GM18861 (cell line): ENCODE measurements around the gene ADH1B.
"Not testable (repeated sequence)": the region's sequence is repeated elsewhere in the genome, so short reads cannot be mapped to it uniquely, and the experiment has no call there.

Experiments
- ATAC-seq: cut with Tn5 transposase; IDR thresholded peaks from one replicate; pipeline ENCODE4 v1.9.1; 2021; ENCODE audit not compliant: unreplicated experiment

The ADH1B gene

GRCh38 chr4:99321241-99322191 lies at the start of gene ADH1B:
Gene ADH1B (minus strand): TSS chr4:99321401. CDS start chr4:99321331, 70 bp downstream.
- no peak for ATAC-seq

DNA sequence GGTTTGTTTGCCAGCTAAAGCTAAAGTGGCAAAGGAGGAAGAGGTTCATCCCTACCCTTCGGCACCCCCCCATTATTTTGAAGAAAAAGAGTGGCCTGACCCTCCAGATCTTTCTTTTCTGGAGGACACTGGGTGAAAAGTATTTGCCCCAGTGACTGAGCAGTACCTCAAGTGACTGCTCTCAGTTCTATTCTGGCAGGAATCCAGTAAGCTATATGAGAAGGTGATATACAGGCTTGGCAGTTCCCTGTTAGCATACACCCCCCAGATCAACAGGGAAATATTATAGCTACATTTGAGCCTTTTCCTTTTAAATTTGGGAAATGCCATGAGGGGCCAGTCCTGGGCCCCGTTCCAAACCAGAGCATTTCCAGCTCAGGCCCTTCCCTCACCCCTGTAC lies 46.6 kb upstream of the ADH1B start:
- not testable (repeated sequence) for ATAC-seq

- no peak for ATAC-seq
These were observed 45.3 kb upstream of the ADH1B start for GRCh38 chr4:99366491-99366890.

- no peak for ATAC-seq
These were observed 41.6 kb upstream of the ADH1B start for GRCh38 chr4:99362768-99363167.

- ATAC-seq: no peak
These were observed 40.7 kb upstream of the ADH1B start for GRCh38 chr4:99361899-99362275.

DNA sequence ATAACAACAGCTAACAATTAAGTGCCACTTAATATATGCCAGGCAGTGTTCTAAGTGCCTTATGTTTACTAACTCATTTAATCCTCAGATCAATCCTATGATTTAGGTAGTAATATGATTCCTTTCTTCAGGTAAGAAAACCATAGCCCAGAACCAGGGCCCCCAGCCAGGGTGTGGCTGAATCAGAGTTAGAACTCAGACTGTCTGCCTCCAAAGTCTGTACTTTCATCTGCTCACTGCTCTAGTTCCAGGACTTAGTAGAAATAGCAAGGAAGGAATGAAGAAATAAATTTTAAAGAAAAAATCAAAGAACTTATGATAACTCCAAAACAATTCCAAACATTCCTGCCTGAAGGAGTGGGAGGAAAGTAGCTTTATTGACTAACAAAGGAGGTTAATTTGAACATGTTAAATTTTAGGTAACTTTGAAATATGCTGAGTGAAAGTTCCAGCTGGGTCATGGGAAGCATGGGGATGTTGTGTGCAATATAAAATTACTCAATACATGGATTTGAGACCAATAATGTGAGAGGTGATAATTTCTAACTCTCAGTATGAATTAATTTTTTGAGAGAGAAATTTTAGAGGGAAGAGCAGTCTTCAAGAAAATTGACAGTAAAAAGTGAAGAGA lies 40.2 kb upstream of the ADH1B start:
- ATAC-seq: no peak

GRCh38 chr4:99359480-99360204 lies 38.4 kb upstream of the ADH1B start:
- no peak for ATAC-seq

DNA sequence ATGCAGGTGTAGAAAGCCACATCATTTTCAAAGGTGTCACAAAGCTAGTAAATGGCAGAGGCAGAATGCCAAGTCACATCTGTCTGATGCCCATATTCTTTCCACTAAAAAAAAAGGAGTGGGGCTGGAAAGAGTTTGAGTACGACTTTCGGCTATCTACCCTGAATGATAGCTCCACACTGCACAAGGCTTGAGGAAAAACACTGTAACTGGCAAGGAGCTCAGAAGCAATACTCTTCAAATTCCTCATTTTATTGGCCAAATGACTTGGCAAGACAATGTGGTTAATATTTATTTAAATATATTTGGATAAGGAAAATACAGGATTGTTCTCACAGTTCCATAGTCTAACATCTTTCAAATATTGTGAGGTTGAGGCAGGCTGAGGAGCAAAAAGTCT lies 36.7 kb upstream of the ADH1B start:
- ATAC-seq: no peak

GRCh38 chr4:99356992-99357391 lies 35.8 kb upstream of the ADH1B start:
- ATAC-seq: peak; percentile 92

DNA sequence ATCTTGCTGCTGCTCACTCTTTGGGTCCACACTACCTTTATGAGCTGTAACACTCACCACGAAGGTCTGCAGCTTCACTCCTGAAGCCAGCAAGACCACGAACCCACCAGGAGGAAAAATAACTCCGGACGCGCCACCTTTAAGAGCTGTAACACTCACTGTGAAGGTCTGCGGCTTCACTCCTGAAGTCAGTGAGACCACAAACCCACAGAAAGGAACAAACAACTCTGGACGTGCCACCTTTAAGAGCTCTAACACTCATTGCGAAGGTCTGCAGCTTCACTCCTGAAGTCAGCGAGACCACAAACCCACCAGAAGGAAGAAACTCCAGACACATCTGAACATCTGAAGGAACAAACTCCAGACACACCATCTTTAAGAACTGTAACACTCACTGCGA lies 34.9 kb upstream of the ADH1B start:
- ATAC-seq: not testable (repeated sequence)

DNA sequence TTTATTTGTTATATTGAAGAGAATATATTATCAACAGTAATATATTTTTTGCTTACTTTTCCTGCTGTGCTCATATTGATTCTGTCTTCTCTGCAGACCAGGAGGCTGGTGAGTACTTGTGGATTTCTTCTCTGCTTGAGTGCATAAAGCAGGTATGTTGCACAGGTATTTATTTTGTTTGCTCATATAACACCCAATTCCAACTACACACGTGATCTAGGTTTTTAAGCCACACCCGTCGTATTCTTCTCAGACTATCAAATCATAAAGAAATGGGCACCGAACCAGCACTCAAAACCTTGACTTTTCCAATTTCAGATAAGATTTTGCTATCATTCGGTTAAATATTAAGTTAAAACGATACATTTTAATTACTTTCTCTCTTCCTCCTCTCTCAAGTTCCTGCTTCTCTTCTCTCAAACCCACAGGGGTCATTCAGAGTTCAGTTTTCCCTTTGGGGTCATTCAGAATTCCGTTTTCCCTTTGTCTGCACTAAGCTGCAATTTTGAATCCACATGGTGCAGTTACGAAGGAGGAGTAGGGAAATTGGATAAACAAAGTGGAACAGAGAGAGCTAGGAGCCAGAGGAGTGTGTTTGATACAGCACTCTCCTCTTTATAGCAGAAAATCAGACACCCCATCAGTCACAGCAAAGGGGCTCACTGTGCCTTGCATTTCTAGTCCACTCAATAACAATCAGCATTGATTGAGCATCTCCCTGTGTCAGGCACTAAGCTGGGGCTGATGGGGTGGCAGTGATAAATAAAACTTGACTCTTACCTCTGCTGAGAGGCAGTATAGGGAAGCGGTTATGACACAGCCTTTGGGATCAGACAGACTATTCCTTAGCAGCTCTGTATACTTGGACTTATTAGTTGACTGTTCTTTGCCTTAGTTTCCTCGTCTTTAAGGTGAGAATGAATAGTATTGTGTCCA lies 31.7 kb upstream of the ADH1B start, which contains the start of gene ADH1C:
TSS of gene ADH1C (minus strand) at position 145 of the 936 bp plus-strand sequence. CDS start at position 74, 71 bp downstream.
- no peak for ATAC-seq

- ATAC-seq: no peak
These were observed 30.3 kb upstream of the ADH1B start for GRCh38 chr4:99351487-99351886.

GRCh38 chr4:99349338-99349737 lies 28.1 kb upstream of the ADH1B start:
- ATAC-seq: no peak

GRCh38 chr4:99342624-99343023 lies 21.4 kb upstream of the ADH1B start:
- not testable (repeated sequence) for ATAC-seq

GRCh38 chr4:99341426-99341825 lies 20.2 kb upstream of the ADH1B start:
- ATAC-seq: no peak

DNA sequence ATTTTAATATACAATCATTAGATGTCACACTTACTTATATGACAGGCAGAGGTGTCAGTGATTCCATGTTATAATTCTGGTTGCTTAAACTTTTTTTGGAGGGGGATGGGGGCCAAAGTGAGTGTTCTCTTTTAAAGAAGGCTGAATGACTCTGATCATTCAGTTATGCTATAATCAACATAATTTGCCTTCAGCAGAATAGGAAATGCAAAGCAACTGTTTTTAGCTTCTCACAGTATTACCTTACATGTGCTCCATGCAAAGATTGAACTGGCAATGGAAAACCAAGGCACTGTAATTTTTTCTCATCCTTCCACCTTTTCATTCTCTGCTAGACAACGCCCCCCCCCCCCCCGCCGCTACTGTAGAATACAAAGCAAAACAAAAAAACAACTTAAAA lies 18.0 kb upstream of the ADH1B start:
- no peak for ATAC-seq

DNA sequence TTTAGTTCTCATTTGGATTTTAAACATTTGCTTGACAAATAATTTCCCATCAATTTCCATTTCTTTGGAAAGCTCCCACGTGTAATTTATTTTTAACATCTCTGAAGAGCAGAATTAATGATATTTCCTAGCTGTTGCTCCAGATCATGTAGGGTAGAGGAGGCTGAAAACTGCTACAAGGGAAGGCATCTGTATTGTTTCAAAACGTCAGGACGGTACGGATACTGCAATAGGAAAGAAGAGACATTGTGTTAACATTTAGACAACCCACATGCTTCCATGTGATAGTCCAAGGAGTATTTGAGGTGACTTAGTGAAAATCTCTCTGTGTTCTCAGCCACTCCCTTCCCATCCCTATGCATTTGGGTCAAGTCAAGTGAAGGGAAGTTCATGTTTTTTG lies 15.4 kb upstream of the ADH1B start:
- no peak for ATAC-seq

- no peak for ATAC-seq
These were observed 13.7 kb upstream of the ADH1B start for GRCh38 chr4:99334880-99335279.

DNA sequence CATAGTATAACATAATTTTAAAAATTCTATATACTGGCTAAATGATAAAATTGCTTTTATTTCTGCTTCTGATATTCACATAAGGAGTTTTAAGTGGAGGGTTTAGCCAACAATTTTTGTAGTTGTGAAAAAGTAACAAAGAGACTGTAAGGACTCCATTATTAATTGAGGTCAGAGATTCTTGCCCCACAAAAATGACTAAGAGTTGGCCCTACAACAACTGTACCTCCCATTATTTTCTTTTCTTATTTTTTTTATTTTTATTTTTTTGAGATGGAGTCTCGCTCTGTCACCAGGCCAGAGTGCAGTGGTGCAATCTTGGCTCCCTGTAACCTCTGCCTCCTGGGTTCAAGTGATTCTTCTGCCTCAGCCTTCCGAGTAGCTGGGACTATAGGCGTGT lies 9.4 kb upstream of the ADH1B start:
- ATAC-seq: no peak

DNA sequence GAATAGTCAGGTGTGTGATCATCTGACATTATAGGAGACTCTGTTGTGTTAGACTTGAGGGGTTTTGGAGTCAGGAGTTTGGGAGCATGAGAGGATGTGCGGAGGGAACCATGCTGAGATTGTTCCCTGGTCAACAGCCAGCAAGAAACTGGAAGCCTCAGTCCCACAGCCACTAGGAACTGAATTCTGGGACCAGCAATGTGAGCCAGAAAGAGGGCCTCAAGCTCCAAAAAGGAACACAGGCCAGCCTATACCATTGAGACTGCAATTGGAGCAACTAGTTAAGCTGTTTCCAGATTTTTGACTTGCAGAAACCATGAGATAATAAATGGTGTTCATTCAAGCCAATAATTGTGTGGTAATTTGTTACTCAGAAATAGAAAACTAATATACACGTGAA lies 8.7 kb upstream of the ADH1B start:
- ATAC-seq: no peak
